NOMO-1 (cell line): Measurements from ENCODE around the gene PLCG2.
"Not testable (repeated sequence)": the region's sequence is repeated elsewhere in the genome, so short reads cannot be mapped to it uniquely, and the experiment has no call there.

Source experiments
- DNase-seq, 2 experiments: peaks; one replicate each; lab custom pipeline; 2025; ENCODE audit not compliant: unreplicated experiment in 2 of 2; lab: John Stamatoyannopoulos, UW

PLCG2 gene

GRCh38 chr16:81752876-81753227 is 26.2 kb upstream of the PLCG2 start:
- no peak for DNase-seq

- no peak for DNase-seq
Observed at GRCh38 chr16:81754858-81755257, 24.2 kb upstream of the PLCG2 start.

GRCh38 chr16:81755915-81756614 is 23.0 kb upstream of the PLCG2 start:
- DNase-seq = peak; percentile 29 to 54

- DNase-seq = no peak
Observed at GRCh38 chr16:81756615-81757356, 22.3 kb upstream of the PLCG2 start.

- DNase-seq = peak in 1 of 2 experiments; percentile 15
Observed at GRCh38 chr16:81758376-81758775, 20.7 kb upstream of the PLCG2 start.

GRCh38 chr16:81762322-81762721 is 16.8 kb upstream of the PLCG2 start:
- not testable (repeated sequence) for DNase-seq

GRCh38 chr16:81765111-81765919 is 13.8 kb upstream of the PLCG2 start:
- DNase-seq = no peak

GRCh38 chr16:81765969-81766368 is 13.1 kb upstream of the PLCG2 start:
- no peak for DNase-seq

GRCh38 chr16:81767987-81768592 is 11.0 kb upstream of the PLCG2 start:
- no peak for DNase-seq

GRCh38 chr16:81770008-81770407 is 9.1 kb upstream of the PLCG2 start:
- no peak for DNase-seq

GRCh38 chr16:81774348-81774747 is 4.7 kb upstream of the PLCG2 start:
- no peak for DNase-seq

- no peak for DNase-seq
Observed at GRCh38 chr16:81775570-81775969, 3.5 kb upstream of the PLCG2 start.

- DNase-seq = no peak
Observed at GRCh38 chr16:81778231-81778630, 860 bp upstream of the PLCG2 start.

GRCh38 chr16:81779536-81780320 is 637 bp downstream of the PLCG2 start:
- no peak for DNase-seq

GRCh38 chr16:81780350-81780749 is 1.3 kb downstream of the PLCG2 start:
- no peak for DNase-seq

GRCh38 chr16:81782236-81782635 is 3.1 kb downstream of the PLCG2 start:
- no peak for DNase-seq

GRCh38 chr16:81784072-81784795 is 5.1 kb downstream of the PLCG2 start:
- DNase-seq = no peak

GRCh38 chr16:81785138-81785924 is 6.2 kb downstream of the PLCG2 start:
- no peak for DNase-seq

GRCh38 chr16:81786321-81786720 is 7.2 kb downstream of the PLCG2 start:
- DNase-seq = no peak
